ENCODE measurements around the gene FAM210A.

The FAM210A gene

DNA sequence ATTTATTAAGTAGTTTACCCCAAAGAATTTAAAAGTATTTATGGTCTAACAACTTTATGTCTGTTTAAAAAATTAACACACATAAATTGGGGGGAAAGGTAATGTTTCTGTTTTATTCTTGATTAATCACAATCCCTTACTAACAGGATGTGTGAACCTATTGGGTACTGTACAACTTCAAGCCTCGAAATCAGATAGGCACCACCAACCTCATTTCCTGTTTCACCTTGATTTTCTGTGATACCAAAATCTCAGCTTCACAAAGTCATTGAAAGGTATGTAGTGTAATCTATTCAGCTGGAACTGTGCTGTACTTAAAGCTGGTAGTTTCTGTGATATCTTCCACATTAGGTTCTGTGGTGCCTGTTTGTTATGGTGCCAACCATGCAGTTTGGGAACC lies 4.1 kb upstream of the FAM210A start:
- Histone ChIP-seq H3K4me1 (ENCODE audit: control insufficient read depth, insufficient read depth, low read length) (peaks cover 17% of the 10 kb centered on the region), H3K9ac (ENCODE audit: low read length) (no peak overlapping the region), H3K36me3 (ENCODE audit: control insufficient read depth, insufficient read depth, low read length, severe bottlenecking) (peaks cover 28% of the 10 kb centered on the region), H3K4me3 (ENCODE audit: low read length) (no peak overlapping the region), H3K9me3 (ENCODE audit: control insufficient read depth, low read length) (no peaks in the 10 kb centered on the region), H3K27me3 (replicated peaks; ENCODE audit: control insufficient read depth, insufficient read depth, low read length) (no peaks in the 10 kb centered on the region)
- no peak for DNase-seq (ENCODE audit: low read depth)

DNA sequence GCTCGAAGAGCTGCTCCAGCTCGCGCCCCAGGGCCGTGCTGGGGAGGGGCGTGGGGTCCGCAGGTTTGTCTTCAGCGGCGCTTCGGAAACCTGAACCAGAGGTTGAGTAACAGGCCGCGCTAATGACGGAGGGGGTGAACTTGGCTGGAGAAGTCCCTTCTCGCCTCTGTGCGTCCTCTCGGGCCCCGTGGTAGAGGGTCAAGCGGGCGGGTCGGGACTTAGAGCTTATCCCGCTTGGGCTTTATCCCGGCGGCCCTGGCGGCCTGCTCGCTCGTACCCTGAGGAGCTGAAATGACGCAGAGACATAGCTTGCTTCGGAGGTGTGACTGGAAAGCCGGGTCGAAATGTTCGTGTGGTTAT lies 594 bp upstream of the FAM210A start:
- Histone ChIP-seq H3K36me3 (ENCODE audit: control insufficient read depth, insufficient read depth, low read length, severe bottlenecking) (no peaks in the 10 kb centered on the region), H3K9ac (ENCODE audit: low read length) (peak overlapping the region; percentile 94), H3K4me3 (ENCODE audit: low read length) (peak overlapping the region; percentile 95), H3K4me1 (ENCODE audit: control insufficient read depth, insufficient read depth, low read length) (peaks cover 29% of the 10 kb centered on the region), H3K27me3 (replicated peaks; ENCODE audit: control insufficient read depth, insufficient read depth, low read length) (no peaks in the 10 kb centered on the region), H3K9me3 (ENCODE audit: control insufficient read depth, low read length) (no peaks in the 10 kb centered on the region)
- DNase-seq (ENCODE audit: low read depth) = peak; percentile 83

DNA sequence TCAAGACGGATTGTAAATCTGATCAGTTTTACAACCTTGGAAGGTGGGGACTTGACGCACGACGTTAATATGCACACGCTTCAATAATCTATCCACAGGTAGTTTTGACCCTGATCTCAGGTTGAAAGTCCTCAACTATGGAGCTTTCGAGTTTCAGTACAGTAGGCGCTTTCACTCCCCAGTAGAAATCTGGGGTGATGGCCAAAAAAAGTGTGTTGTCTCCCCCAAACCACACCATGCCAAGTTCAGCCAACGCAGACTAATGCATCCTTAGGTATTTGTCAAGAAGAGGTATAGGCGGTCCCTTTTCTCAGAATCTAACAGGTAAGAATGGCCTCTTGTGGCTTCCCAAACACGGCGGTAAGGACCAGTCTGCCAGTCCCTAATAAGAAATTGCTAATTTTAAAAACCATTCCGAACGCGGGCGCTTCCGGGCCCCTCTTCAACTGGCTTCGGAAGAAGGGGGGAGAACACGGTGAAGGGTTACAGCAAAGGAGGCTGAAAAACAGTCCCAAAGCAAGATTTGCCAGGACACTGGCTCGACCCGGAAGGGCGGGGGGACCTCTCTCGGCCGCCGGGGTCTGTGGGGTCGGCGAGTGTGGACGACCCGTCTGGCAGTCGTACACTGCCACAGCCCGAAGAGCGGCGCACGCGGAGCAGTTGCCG lies 659 bp downstream of the FAM210A start:
- H3K9me3 ChIP-seq (ENCODE audit: control insufficient read depth, low read length) = no peaks in the 10 kb centered on the region
- peak overlapping the region; percentile 94 for H3K9ac ChIP-seq (ENCODE audit: low read length)
- H3K36me3 ChIP-seq (ENCODE audit: control insufficient read depth, insufficient read depth, low read length, severe bottlenecking) = no peaks in the 10 kb centered on the region
- DNase-seq (ENCODE audit: low read depth) = no peak
- peaks cover 29% of the 10 kb centered on the region for H3K4me1 ChIP-seq (ENCODE audit: control insufficient read depth, insufficient read depth, low read length)
- peak overlapping the region; percentile 95 for H3K4me3 ChIP-seq (ENCODE audit: low read length)
- no peaks in the 10 kb centered on the region for H3K27me3 ChIP-seq (replicated peaks; ENCODE audit: control insufficient read depth, insufficient read depth, low read length)

DNA sequence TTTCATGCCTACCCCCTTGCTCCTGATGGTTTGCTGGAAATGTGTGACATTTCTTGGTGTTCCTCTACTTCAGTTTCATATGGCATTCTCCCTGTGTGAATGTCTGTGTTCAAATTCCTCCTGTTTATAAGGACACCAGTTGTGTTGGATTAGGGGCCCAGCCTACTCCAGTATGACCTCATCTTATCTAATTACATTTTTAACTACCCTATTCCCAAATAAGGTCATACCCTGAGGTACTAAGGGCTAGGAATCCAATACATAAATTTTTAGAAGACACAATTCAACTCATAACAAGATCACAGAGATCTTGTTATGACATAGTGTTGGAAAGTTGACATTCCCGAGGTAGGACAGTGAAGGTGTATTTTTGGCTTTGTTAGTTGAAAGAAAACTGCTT lies 5.5 kb downstream of the FAM210A start:
- no peaks in the 10 kb centered on the region for H3K36me3 ChIP-seq (ENCODE audit: control insufficient read depth, insufficient read depth, low read length, severe bottlenecking)
- no peaks in the 10 kb centered on the region for H3K27me3 ChIP-seq (replicated peaks; ENCODE audit: control insufficient read depth, insufficient read depth, low read length)
- peaks cover 3% of the 10 kb centered on the region for H3K9me3 ChIP-seq (ENCODE audit: control insufficient read depth, low read length)
- peaks cover 17% of the 10 kb centered on the region for H3K4me1 ChIP-seq (ENCODE audit: control insufficient read depth, insufficient read depth, low read length)
- H3K9ac ChIP-seq (ENCODE audit: low read length) = no peak overlapping the region
- DNase-seq (ENCODE audit: low read depth) = no peak
- H3K4me3 ChIP-seq (ENCODE audit: low read length) = no peak overlapping the region

DNA sequence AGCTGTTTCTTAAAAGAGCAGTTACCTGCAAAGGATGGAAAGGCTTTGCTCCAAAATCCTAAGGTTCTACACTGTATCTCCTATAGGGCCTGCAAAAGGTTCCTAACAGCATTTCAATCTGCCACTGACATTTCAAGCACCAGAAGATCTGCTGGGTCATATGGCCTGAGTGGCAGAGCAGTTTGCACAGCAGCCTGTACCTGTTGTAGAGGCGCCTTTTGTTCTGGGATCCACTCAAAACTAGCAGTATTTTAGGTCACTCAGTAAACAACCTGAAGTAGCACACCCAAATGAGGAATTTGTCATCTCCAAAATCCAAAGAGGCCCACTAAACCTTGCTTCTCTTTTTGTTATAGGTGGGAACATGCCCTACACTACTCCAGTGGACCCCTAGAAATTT lies 6.2 kb downstream of the FAM210A start:
- Histone ChIP-seq H3K36me3 (ENCODE audit: control insufficient read depth, insufficient read depth, low read length, severe bottlenecking) (no peaks in the 10 kb centered on the region), H3K27me3 (replicated peaks; ENCODE audit: control insufficient read depth, insufficient read depth, low read length) (no peaks in the 10 kb centered on the region), H3K9me3 (ENCODE audit: control insufficient read depth, low read length) (peaks cover 3% of the 10 kb centered on the region), H3K9ac (ENCODE audit: low read length) (no peak overlapping the region), H3K4me3 (ENCODE audit: low read length) (no peak overlapping the region), H3K4me1 (ENCODE audit: control insufficient read depth, insufficient read depth, low read length) (peaks cover 12% of the 10 kb centered on the region)
- DNase-seq (ENCODE audit: low read depth) = no peak

DNA sequence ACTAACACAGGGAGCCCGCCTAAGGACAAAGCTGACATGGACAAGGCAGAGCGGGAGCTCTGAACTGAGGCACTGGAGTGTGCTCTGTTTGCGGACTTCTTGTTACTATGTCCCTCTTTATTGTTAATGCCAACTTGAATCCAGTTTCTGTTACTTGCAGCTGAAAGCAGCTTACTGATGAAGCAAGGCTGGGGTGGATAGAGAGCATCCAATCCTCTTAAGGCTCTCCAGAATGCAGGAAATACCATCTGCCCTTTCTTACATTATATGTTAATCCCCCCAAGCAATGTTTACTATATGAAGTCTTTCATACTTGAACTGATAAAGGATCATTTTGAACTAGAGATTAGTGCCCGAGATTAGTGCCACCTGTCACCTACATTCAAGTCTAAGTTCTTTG lies 9.4 kb downstream of the FAM210A start:
- Histone ChIP-seq H3K27me3 (replicated peaks; ENCODE audit: control insufficient read depth, insufficient read depth, low read length) (no peaks in the 10 kb centered on the region), H3K4me3 (ENCODE audit: low read length) (no peak overlapping the region), H3K9me3 (ENCODE audit: control insufficient read depth, low read length) (peaks cover 3% of the 10 kb centered on the region), H3K36me3 (ENCODE audit: control insufficient read depth, insufficient read depth, low read length, severe bottlenecking) (no peaks in the 10 kb centered on the region), H3K4me1 (ENCODE audit: control insufficient read depth, insufficient read depth, low read length) (no peaks in the 10 kb centered on the region), H3K9ac (ENCODE audit: low read length) (no peak overlapping the region)
- DNase-seq (ENCODE audit: low read depth) = no peak

DNA sequence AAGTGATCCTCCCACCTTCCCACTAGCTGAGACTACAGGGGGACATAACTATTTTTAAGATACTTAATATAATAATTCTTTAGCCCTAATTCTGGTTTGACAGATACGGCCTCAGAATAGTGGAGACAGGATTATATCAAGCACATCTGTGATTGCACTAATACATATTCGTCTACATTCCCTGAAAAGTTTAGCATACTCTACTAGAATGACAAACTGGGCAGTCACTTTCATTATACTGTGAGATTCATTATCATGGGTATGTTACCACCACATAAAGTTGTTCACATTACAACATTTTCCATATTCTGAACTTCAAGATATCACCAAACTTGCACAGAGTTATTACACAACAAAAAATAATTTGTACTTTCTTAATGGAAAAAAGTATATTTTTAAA lies 11.0 kb downstream of the FAM210A start:
- no peak overlapping the region for H3K4me3 ChIP-seq (ENCODE audit: low read length)
- H3K36me3 ChIP-seq (ENCODE audit: control insufficient read depth, insufficient read depth, low read length, severe bottlenecking) = no peaks in the 10 kb centered on the region
- peaks cover 3% of the 10 kb centered on the region for H3K9me3 ChIP-seq (ENCODE audit: control insufficient read depth, low read length)
- H3K27me3 ChIP-seq (replicated peaks; ENCODE audit: control insufficient read depth, insufficient read depth, low read length) = no peaks in the 10 kb centered on the region
- DNase-seq (ENCODE audit: low read depth) = no peak
- H3K4me1 ChIP-seq (ENCODE audit: control insufficient read depth, insufficient read depth, low read length) = no peaks in the 10 kb centered on the region
- H3K9ac ChIP-seq (ENCODE audit: low read length) = no peak overlapping the region

DNA sequence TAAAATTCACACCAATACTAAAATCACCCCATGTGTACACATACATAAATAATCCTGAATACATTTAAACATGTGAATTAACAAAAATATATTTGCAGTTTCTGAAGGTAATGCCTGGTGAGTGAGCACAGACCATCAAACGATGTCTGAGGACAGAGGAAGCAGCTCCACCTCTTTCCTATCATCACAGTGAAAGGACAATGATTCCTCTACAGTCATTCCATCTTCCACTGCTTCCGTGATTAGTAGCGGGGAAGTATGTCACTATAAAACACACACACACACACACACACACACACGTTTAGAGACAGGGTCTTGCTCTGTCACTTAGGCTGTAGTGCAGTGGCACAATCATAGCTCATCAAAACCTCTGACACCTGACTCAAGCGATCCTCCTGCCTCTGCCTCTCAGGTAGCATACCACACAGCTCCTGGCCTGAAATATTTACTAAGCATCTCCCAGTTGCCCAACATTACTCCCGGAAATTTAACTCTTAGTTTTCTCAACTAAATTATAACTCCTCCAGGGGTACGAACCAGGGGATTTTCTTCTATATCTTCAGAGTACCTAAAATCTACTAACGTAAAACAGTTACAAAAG lies 12.8 kb downstream of the FAM210A start:
- DNase-seq (ENCODE audit: low read depth) = no peak
- no peaks in the 10 kb centered on the region for H3K36me3 ChIP-seq (ENCODE audit: control insufficient read depth, insufficient read depth, low read length, severe bottlenecking)
- H3K4me1 ChIP-seq (ENCODE audit: control insufficient read depth, insufficient read depth, low read length) = no peaks in the 10 kb centered on the region
- no peak overlapping the region for H3K9ac ChIP-seq (ENCODE audit: low read length)
- H3K9me3 ChIP-seq (ENCODE audit: control insufficient read depth, low read length) = peaks cover 3% of the 10 kb centered on the region
- no peak overlapping the region for H3K4me3 ChIP-seq (ENCODE audit: low read length)
- no peaks in the 10 kb centered on the region for H3K27me3 ChIP-seq (replicated peaks; ENCODE audit: control insufficient read depth, insufficient read depth, low read length)

DNA sequence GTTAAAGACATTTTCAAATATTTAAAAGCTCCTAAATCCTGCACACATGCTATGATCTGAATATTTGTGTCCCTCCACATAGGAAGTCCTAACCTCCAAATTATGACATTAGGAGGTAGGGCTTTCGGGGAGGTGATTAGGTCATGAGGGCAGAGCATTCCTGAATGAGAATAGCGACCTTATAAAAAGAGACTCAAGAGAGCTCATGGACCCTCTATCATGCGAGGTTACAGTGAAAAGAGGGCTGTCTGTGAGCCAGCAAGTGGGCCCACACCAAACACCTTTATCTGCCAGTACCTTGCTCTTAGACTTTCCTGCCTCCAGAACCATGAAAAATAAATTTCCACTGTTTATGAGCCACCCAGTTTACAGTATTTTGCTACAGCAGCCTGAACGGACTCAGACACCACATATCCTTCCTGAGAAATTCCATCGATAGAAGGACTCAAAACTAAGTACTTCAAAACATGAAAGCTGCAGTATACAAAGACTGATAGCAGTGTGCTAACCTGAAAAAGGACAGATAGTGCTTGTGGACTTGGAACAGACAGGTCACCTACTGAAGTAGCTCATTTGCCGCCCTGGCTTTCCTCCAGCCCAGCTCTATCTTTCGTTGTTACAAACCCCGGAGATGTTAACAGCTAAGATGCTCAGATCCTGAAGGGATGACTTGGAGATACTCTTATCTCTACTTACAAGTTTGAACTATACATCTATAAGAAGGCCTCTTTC lies 13.8 kb downstream of the FAM210A start:
- H3K27me3 ChIP-seq (replicated peaks; ENCODE audit: control insufficient read depth, insufficient read depth, low read length) = no peaks in the 10 kb centered on the region
- H3K9ac ChIP-seq (ENCODE audit: low read length) = no peak overlapping the region
- no peaks in the 10 kb centered on the region for H3K4me1 ChIP-seq (ENCODE audit: control insufficient read depth, insufficient read depth, low read length)
- H3K4me3 ChIP-seq (ENCODE audit: low read length) = no peak overlapping the region
- no peak for DNase-seq (ENCODE audit: low read depth)
- no peaks in the 10 kb centered on the region for H3K36me3 ChIP-seq (ENCODE audit: control insufficient read depth, insufficient read depth, low read length, severe bottlenecking)
- H3K9me3 ChIP-seq (ENCODE audit: control insufficient read depth, low read length) = no peaks in the 10 kb centered on the region

DNA sequence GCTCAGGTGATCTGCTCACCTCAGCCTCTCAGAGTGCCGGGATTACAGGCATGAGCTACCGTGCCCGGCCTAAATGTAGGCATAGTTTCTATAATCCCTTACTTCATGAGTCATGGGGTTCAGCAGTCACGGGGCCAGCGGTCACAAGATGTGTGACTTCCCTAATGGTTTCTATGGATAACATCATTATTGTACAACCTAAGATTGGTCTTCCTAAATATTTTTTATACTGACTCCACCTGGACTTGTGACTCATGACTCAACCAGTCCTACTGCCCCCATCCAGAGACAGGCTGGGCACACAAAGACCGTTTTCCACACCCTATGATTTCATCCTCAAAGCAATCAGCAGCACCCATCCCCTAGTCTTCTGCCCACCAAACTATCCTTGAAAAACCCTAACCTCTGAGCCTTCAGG lies 15.9 kb downstream of the FAM210A start:
- Histone ChIP-seq H3K4me1 (ENCODE audit: control insufficient read depth, insufficient read depth, low read length) (no peaks in the 10 kb centered on the region), H3K4me3 (ENCODE audit: low read length) (no peak overlapping the region)
- DNase-seq (ENCODE audit: low read depth) = no peak

DNA sequence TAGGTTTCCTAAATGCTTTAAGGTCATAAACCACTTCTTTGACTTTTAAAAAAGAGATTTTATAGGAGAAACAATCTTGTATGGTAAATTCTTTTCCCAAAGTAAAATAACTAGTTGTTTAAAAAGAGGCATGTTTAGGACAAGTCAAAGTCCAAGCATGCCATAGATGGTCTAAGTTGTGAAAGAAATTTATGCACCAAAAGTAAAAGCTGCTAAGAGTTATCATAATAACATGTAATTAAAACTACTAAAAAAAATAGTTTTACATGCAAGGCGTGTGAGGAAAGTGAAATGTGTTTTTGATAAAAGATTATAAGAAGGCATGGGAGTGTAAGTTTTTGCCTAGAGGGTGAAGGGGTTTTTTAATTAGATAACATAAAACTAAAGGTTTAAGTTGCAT lies 22.5 kb downstream of the FAM210A start:
- no peaks in the 10 kb centered on the region for H3K4me1 ChIP-seq (ENCODE audit: control insufficient read depth, insufficient read depth, low read length)
- DNase-seq (ENCODE audit: low read depth) = no peak
- no peak overlapping the region for H3K4me3 ChIP-seq (ENCODE audit: low read length)
- H3K27me3 ChIP-seq (replicated peaks; ENCODE audit: control insufficient read depth, insufficient read depth, low read length) = no peaks in the 10 kb centered on the region
- H3K36me3 ChIP-seq (ENCODE audit: control insufficient read depth, insufficient read depth, low read length, severe bottlenecking) = peaks cover 3% of the 10 kb centered on the region
- no peak overlapping the region for H3K9ac ChIP-seq (ENCODE audit: low read length)
- peaks cover 17% of the 10 kb centered on the region for H3K9me3 ChIP-seq (ENCODE audit: control insufficient read depth, low read length)

More for the DNA sequence above, 15.9 kb downstream of the FAM210A start:
- no peaks in the 10 kb centered on the region for H3K9me3 ChIP-seq (ENCODE audit: control insufficient read depth, low read length)
- no peaks in the 10 kb centered on the region for H3K27me3 ChIP-seq (replicated peaks; ENCODE audit: control insufficient read depth, insufficient read depth, low read length)
- peaks cover 3% of the 10 kb centered on the region for H3K36me3 ChIP-seq (ENCODE audit: control insufficient read depth, insufficient read depth, low read length, severe bottlenecking)
- no peak overlapping the region for H3K9ac ChIP-seq (ENCODE audit: low read length)

Measured in adipocyte (in vitro differentiated cells).